Activated T-cell treated with anti-CD3 and anti-CD28 coated beads, Interleukin-2, amount 50 U/mL, for 24 hours (primary cell): ENCODE data around the gene ETS1.

Source experiments
- DNase-seq: peaks from one replicate; pipeline ENCODE4 v3.0.0-alpha.2; 2020
- H3K27ac Mint-ChIP-seq: 2 replicates; pipeline ENCODE4 v1.8.0; 2020; ENCODE audit warnings: mild to moderate bottlenecking, mixed read lengths
- H3K27me3 Mint-ChIP-seq: 2 replicates; pipeline ENCODE4 v1.8.0; 2020; ENCODE audit warnings: mixed read lengths
- H3K36me3 Mint-ChIP-seq: 2 replicates; pipeline ENCODE4 v1.8.0; 2020; ENCODE audit warnings: low read depth, mixed read lengths
- H3K4me1 Mint-ChIP-seq: 2 replicates; pipeline ENCODE4 v1.8.0; 2020; ENCODE audit warnings: low read depth, mixed read lengths
- H3K4me3 Mint-ChIP-seq: 2 replicates; pipeline ENCODE4 v1.8.0; 2020; ENCODE audit warnings: mild to moderate bottlenecking, moderate library complexity, mixed read lengths
- H3K9me3 Mint-ChIP-seq: 2 replicates; pipeline ENCODE4 v1.8.0; 2020; ENCODE audit warnings: mixed read lengths

Gene ETS1

DNA sequence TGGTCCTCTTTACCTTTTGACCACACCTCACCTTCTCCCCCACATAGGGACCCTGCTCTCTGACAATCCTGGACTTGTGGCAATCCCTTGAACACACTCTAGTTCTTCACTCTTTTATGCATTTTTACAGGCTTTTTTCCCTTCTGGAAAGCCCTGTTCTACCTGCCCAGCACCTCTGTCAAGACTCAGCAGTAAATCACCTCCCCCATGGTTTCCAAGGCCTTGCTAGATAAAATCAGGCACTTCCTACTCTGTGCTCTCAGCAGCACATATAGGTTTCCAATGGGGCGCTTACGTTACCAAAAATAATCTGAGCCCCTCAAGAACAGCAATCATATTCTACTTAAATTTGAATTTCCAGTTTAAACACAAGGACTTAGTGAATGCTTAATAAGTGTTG, 53.9 kb downstream of the ETS1 start:
- DNase-seq: no peak
- no peaks in the 10 kb centered on the region for H3K36me3 Mint-ChIP-seq
- H3K4me1 Mint-ChIP-seq: peaks cover 56% of the 10 kb centered on the region
- H3K4me3 Mint-ChIP-seq: no peak overlapping the region
- H3K27ac Mint-ChIP-seq: no peak overlapping the region
- H3K9me3 Mint-ChIP-seq: no peaks in the 10 kb centered on the region
- H3K27me3 Mint-ChIP-seq: no peaks in the 10 kb centered on the region

DNA sequence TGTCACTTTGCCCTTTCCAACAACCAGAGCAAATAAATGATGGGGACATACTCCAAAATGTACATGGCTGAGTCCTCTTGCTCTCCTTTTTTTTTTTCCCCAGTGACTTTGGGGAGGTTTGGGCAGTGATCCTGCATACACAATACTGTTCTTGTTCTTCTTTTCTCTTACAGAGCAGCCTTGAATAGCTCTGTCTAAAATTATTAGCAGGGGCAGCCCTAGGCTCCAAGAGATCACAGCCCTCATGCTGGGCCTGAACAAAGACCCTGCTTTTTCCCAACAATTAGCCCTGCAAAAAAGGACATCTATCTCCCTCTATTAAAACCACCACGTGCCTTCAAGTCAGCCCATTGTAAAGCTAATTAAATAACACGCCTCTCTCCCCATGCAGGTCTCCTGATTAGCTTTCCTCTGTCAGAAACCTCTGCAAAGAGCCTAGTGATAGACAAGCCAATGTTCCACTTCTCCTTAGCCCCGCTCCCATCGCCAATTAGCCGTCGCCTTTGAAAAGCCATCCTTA, 54.7 kb downstream of the ETS1 start:
- Mint-ChIP-seq H3K4me1 (peaks cover 64% of the 10 kb centered on the region), H3K4me3 (no peak overlapping the region), H3K9me3 (no peaks in the 10 kb centered on the region), H3K27ac (no peak overlapping the region), H3K27me3 (no peaks in the 10 kb centered on the region), H3K36me3 (no peaks in the 10 kb centered on the region)
- DNase-seq: no peak

DNA sequence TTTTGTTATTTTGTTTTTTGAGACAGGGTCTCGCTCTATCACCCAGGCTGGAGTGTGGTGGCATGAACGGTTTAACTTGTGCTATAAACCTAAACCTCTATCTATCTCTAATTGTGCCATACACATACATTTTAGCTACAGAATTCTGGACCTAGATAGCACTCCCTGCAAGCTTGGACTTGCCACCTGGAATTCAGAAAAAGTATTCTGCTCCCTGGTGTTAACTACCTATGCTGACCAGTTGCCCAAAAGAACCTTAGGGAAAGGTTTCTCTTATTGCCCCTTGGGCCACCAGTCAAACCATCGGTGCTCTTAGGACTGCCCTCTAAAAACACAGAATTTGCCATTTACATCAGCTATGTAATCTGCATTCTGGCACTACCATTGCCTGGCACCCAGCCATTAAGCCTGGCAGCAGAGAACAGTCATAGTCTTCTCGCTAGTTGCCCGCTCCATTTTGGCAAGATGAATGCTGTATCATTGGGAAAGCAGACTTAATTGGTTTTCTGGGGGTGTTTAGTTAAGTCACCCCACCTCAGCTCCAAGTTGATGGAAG, 55.3 kb downstream of the ETS1 start:
- peaks cover 70% of the 10 kb centered on the region for H3K4me1 Mint-ChIP-seq
- H3K9me3 Mint-ChIP-seq: no peaks in the 10 kb centered on the region
- H3K4me3 Mint-ChIP-seq: no peak overlapping the region
- no peak overlapping the region for H3K27ac Mint-ChIP-seq
- no peak for DNase-seq
- no peaks in the 10 kb centered on the region for H3K27me3 Mint-ChIP-seq
- H3K36me3 Mint-ChIP-seq: no peaks in the 10 kb centered on the region

DNA sequence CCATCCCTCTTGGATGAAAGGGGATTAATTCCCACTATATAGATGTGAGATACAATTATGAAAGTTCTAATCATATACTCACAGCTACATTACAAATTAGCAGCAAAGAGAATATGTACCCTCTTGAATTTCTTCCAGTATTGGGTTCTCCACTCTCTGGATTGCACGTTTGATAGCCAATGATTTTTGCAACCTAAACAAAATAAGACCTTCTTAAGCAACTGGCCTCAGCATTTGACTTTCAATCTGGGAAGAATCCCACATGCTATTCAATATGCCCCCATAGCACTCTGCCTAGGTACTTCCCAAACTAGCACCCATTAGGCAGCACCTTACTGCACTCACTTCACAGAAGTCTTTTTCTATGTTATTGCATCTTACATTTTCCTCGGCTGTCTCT, 55.8 kb downstream of the ETS1 start:
- H3K27ac Mint-ChIP-seq: no peak overlapping the region
- no peak for DNase-seq
- H3K27me3 Mint-ChIP-seq: no peaks in the 10 kb centered on the region
- H3K4me1 Mint-ChIP-seq: peaks cover 75% of the 10 kb centered on the region
- H3K36me3 Mint-ChIP-seq: no peaks in the 10 kb centered on the region
- H3K9me3 Mint-ChIP-seq: no peaks in the 10 kb centered on the region
- H3K4me3 Mint-ChIP-seq: no peak overlapping the region

DNA sequence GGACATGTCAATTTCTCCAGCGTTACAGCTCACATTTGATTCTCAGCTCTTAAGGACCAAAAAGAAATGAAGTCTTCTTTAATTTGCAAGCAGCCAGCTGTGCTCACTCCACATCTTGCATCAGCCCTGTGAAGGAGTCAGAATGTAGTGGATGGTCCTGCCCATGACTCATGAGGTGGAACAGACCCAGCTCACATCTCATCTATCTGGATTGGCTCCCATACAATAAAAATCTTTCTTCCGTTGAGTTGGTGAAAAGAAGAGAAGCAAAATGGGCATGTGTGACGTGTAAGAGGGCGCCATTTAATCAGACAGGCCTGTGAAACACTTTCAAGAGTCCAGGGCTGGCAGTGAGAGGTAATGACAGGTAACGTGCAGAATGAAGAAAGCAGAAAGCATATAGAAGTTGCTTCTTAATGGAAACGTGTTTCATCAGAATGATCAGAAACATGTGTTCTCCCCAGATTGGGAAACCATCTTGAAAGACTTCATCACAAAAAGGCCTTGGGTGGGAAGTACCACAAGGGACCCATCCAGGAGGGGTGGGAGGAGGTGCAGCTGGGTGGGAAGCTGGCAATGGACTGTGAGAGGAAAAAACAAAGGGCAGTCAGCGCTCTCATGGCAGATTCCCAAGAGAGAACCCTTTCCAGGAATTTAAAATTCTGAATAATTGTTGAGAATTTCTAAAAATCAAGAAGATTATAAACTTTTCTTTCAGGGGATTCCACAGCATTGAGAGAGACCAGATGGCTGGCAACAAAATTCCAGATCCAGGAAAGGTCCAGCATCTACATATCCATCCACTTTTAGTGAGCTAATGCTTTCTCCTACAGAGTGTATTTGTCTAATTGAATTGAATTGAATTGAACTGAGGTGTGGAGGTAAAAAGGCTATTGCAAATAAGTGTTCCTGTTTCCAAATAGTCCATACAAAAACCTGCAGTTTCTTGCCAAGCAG, 57.0 kb downstream of the ETS1 start:
- H3K27me3 Mint-ChIP-seq: no peaks in the 10 kb centered on the region
- H3K36me3 Mint-ChIP-seq: no peaks in the 10 kb centered on the region
- no peak overlapping the region for H3K27ac Mint-ChIP-seq
- DNase-seq: no peak
- no peaks in the 10 kb centered on the region for H3K9me3 Mint-ChIP-seq
- no peak overlapping the region for H3K4me3 Mint-ChIP-seq
- H3K4me1 Mint-ChIP-seq: peaks cover 76% of the 10 kb centered on the region

DNA sequence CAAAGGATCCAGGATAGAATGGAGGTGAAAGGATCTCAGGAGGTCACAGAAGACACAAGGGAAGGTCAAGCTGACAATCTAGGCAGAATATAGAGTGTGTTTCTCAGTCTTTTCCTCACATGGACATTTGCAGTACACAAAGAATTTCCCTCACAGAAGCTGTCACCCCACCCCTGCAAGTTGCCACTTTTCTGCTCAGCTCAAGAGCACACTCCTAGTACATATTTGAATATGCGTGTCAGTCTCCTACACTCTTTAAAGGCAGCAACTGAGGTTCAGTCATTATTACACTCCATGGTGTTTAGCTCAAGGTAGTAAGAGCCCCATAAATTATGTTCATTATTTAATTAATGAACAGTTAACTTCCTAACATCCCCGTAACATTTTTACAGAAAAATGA, 59.1 kb downstream of the ETS1 start:
- H3K36me3 Mint-ChIP-seq: no peaks in the 10 kb centered on the region
- no peaks in the 10 kb centered on the region for H3K9me3 Mint-ChIP-seq
- no peak for DNase-seq
- no peaks in the 10 kb centered on the region for H3K27me3 Mint-ChIP-seq
- H3K27ac Mint-ChIP-seq: peak overlapping the region; percentile 97
- H3K4me1 Mint-ChIP-seq: peaks cover 78% of the 10 kb centered on the region
- peak overlapping the region; percentile 10 for H3K4me3 Mint-ChIP-seq

DNA sequence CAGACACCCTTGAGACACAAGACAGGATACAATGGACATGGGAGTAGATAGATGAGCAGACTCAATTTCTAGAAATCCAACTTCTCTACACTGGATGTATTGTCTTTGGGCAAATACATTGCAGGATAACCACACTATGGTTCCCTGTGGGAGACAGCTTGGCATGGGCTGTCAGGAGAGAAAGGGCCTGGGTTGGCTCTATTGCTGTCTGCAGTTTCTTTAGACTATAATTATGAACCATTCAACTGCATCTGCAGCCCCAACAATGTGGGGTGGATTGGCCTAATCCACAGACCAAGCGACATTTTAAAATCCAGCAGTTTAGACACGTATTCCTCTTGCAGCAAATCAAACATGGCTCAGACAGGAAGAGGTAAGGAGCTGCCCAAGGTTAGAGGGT, 60.3 kb downstream of the ETS1 start:
- Mint-ChIP-seq H3K4me3 (no peak overlapping the region), H3K27me3 (no peaks in the 10 kb centered on the region), H3K9me3 (no peaks in the 10 kb centered on the region), H3K4me1 (peaks cover 79% of the 10 kb centered on the region), H3K36me3 (peaks cover 7% of the 10 kb centered on the region), H3K27ac (peak overlapping the region; percentile 97)
- no peak for DNase-seq

DNA sequence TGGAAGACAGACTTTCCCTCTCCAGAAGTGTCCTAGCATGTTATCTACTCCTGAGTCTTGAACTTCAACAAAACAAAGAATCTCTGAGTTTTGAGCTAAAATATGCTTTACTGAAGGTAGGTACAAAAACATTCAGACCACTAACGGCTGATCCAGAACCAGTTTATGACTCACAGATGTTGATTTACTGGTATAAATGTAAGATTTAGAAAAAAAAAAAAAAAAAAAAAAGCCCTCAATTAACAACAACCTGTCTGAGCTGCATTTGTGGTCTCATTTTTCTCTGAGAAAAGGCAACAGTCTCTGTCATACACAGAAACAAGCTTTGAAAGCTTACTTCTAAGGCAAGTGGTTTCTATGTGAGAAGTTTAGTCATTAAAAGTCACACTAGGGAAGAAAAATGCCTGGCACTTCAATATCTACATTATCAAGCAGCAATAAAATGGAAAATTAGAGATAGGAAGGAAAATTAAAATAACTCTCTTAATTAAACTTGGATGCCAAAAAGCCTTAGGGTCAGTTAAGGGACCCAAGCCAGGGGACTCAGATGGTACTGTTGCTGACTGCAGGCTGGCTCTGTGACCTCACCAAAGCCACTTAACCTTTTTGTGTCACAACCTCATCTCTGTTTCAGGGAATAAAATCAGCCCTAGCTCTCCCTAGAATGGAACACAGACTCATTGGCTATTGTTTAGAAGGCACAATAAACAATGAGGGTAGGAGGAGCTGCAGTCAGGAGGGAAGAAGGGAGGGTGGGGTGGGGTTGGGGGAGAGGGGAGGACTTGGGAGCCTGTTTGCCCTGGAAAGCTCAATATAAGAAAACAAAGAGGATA, 61.7 kb downstream of the ETS1 start:
- DNase-seq: no peak
- peaks cover 22% of the 10 kb centered on the region for H3K36me3 Mint-ChIP-seq
- peaks cover 76% of the 10 kb centered on the region for H3K4me1 Mint-ChIP-seq
- H3K4me3 Mint-ChIP-seq: peak overlapping the region; percentile 69
- H3K9me3 Mint-ChIP-seq: no peaks in the 10 kb centered on the region
- peak overlapping the region; percentile 97 for H3K27ac Mint-ChIP-seq
- H3K27me3 Mint-ChIP-seq: no peaks in the 10 kb centered on the region

DNA sequence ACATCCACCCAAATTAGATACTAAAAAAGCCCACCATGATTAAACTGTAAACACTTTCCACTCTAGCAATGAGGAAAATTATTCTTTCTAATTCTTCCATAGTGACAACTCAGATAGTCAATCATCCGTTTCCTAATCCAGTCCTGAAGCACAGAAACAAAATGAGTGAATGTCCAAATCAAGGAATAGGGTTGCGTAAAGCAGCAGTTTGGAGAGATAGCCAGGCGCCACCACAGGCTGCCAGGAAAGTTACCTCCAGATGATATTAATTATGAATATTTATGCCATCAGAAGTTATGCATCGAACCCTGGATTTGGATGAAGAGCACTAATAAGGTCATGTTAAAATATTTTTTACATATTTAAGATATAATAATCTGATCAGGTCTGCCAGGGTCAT, 63.2 kb downstream of the ETS1 start:
- peaks cover 63% of the 10 kb centered on the region for H3K4me1 Mint-ChIP-seq
- H3K27me3 Mint-ChIP-seq: no peaks in the 10 kb centered on the region
- peak overlapping the region; percentile 96 for H3K4me3 Mint-ChIP-seq
- H3K27ac Mint-ChIP-seq: peak overlapping the region; percentile 97
- no peaks in the 10 kb centered on the region for H3K9me3 Mint-ChIP-seq
- DNase-seq: no peak
- peaks cover 36% of the 10 kb centered on the region for H3K36me3 Mint-ChIP-seq

DNA sequence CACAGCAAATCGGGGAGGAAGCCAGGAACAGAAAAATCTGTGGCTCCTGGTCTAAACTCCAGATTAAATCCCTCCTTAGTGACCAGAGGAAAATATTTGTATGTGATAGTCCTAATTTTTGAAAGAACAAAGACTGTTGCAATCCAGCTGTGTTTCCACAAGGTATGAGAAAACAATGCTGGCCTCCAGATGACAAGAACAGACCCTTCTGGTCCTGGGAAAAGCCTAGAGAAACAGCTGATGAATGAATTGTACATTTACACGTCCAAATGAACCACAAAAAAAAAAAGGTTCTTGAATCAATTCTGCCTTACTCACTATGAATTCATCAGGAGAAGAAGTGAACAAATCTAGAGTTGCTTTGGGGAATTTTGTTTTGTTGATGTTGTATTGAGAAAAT, 63.7 kb downstream of the ETS1 start:
- H3K4me1 Mint-ChIP-seq: peaks cover 61% of the 10 kb centered on the region
- peak overlapping the region; percentile 96 for H3K4me3 Mint-ChIP-seq
- peak overlapping the region; percentile 97 for H3K27ac Mint-ChIP-seq
- no peaks in the 10 kb centered on the region for H3K27me3 Mint-ChIP-seq
- DNase-seq: no peak
- H3K36me3 Mint-ChIP-seq: peaks cover 41% of the 10 kb centered on the region
- H3K9me3 Mint-ChIP-seq: no peaks in the 10 kb centered on the region

DNA sequence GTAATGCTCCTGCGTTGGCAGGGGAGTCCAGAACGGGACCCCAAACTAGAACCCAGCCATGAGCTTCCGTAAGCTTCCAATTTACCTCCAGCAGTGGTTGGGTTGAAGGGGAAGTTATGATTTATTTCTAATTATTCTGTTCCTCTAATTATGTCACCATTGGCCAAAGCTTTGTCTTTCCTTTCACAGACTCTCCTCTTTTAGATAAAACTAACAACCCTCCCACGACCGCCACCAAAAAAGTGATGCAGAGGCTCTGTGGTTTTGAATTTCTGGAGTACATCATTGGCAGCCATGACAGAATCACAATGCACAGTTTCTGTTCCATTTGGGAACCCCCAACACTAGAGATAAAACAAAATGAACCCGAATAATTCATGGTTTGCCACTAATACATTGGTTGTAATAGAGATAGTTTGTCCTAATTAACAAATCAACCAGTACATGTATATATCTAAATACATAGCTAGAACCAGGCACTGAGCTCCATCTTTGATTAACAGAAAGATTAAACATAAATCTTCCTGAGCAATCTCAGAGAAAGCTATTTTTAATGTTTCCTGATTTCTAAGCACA, 64.3 kb downstream of the ETS1 start:
- Mint-ChIP-seq H3K27me3 (no peaks in the 10 kb centered on the region), H3K4me1 (peaks cover 61% of the 10 kb centered on the region), H3K36me3 (peaks cover 48% of the 10 kb centered on the region), H3K4me3 (peak overlapping the region; percentile 96), H3K27ac (peak overlapping the region; percentile 97), H3K9me3 (no peaks in the 10 kb centered on the region)
- DNase-seq: no peak

DNA sequence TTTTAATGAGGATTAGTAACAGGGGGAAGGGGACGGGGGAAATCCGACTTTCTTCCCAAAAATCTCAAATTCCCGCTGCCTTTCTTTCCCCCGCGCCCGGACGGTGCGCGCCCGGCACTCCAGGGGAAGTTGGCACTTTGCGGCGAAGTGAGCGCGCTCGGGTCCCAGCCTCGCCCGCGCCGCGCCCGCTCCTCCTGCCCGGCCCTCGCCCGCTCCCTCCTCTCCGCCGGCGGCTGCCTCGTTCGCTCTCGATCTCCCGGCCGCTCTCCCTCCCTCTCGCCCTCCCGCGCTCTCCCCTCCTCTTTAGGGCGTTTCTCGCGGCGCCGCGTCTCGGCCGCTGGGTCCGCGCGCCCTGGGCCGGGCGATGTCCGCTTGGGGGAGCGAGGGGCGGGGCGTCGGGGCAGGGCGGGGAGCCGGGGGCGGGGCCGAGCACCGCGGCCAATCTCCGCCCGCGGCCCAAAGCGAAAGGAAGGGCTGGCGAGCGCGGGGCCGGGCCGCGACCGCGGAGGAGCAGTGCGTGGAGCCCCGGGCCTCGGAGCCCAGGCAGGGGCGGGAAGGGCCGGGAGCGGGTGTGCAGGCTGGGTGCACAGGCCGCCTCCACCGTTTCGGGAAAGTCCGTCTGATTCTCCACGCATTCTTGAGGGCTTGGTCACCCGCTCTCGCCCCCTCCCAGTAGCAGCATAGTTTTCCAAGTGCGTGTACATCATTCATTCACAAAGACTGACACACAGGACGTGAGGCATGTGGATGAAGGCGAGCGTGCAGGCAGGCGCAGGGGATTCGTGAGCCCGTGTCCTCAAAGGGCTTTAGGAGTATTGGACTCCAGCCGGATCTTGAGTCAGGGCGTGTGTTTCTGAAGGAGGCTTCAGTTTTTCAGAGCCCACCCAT, 65.1 kb downstream of the ETS1 start:
- Mint-ChIP-seq H3K4me3 (peak overlapping the region; percentile 96), H3K27me3 (no peaks in the 10 kb centered on the region), H3K9me3 (no peaks in the 10 kb centered on the region), H3K27ac (peak overlapping the region; percentile 97), H3K36me3 (peaks cover 55% of the 10 kb centered on the region), H3K4me1 (peaks cover 61% of the 10 kb centered on the region)
- DNase-seq: peak; percentile 93

DNA sequence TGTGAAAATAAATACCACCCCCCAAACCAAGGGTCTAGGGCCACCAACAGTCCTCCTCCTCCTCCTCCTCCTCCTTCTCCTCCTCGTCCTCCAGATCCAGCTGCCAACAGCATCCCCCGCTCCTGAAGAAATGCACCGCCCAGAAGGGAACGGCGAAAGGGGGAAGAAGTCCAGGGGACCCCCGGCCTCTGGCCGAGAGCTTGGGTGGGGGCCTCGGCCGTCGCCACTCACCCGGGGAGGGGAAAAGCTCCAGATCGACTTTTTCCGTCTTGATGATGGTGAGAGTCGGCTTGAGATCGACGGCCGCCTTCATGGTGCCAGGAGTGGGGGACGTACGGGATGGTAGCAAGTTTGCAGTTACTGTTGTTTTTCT, 65.7 kb downstream of the ETS1 start:
- Mint-ChIP-seq H3K27me3 (no peaks in the 10 kb centered on the region), H3K36me3 (peaks cover 61% of the 10 kb centered on the region), H3K4me3 (peak overlapping the region; percentile 96), H3K9me3 (no peaks in the 10 kb centered on the region), H3K27ac (peak overlapping the region; percentile 97), H3K4me1 (peaks cover 61% of the 10 kb centered on the region)
- peak; percentile 71 for DNase-seq
